LNCaP clone FGC (cell line): Measurements from ENCODE around the gene TAC3.

Experiments used
- DNase-seq: peaks from one replicate; pipeline ENCODE4 v3.0.0-alpha.2; 2011; ENCODE audit warnings: low read depth
- H3K4me3 ChIP-seq: 2 replicates; pipeline ENCODE4 v1.5.1; 2011; ENCODE audit warnings: mild to moderate bottlenecking, low read depth, low read length, control low read depth
- TF ChIP-seq, protein P1 (sequence below): IDR thresholded peaks from 2 replicates; pipeline ENCODE4 v1.5.1; 2012; ENCODE audit warnings: mild to moderate bottlenecking; ENCODE audit not compliant: control insufficient read depth, insufficient read depth; ENCODE audit errors: extremely low read depth

Gene TAC3

DNA sequence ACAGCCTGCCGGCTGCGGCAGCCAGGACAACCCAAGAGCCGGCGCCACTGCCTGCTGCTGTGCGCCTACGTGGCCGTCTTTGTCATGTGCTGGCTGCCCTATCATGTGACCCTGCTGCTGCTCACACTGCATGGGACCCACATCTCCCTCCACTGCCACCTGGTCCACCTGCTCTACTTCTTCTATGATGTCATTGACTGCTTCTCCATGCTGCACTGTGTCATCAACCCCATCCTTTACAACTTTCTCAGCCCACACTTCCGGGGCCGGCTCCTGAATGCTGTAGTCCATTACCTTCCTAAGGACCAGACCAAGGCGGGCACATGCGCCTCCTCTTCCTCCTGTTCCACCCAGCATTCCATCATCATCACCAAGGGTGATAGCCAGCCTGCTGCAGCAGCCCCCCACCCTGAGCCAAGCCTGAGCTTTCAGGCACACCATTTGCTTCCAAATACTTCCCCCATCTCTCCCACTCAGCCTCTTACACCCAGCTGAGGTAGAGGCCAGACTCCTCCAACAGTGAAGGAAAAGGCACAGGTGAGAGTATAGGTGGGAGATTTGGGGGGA, 20.3 kb downstream of the TAC3 start:
- DNase-seq, result no peak
- TF ChIP-seq, protein P1, sequence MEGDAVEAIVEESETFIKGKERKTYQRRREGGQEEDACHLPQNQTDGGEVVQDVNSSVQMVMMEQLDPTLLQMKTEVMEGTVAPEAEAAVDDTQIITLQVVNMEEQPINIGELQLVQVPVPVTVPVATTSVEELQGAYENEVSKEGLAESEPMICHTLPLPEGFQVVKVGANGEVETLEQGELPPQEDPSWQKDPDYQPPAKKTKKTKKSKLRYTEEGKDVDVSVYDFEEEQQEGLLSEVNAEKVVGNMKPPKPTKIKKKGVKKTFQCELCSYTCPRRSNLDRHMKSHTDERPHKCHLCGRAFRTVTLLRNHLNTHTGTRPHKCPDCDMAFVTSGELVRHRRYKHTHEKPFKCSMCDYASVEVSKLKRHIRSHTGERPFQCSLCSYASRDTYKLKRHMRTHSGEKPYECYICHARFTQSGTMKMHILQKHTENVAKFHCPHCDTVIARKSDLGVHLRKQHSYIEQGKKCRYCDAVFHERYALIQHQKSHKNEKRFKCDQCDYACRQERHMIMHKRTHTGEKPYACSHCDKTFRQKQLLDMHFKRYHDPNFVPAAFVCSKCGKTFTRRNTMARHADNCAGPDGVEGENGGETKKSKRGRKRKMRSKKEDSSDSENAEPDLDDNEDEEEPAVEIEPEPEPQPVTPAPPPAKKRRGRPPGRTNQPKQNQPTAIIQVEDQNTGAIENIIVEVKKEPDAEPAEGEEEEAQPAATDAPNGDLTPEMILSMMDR, result no peak
- no peak overlapping the region for H3K4me3 ChIP-seq

DNA sequence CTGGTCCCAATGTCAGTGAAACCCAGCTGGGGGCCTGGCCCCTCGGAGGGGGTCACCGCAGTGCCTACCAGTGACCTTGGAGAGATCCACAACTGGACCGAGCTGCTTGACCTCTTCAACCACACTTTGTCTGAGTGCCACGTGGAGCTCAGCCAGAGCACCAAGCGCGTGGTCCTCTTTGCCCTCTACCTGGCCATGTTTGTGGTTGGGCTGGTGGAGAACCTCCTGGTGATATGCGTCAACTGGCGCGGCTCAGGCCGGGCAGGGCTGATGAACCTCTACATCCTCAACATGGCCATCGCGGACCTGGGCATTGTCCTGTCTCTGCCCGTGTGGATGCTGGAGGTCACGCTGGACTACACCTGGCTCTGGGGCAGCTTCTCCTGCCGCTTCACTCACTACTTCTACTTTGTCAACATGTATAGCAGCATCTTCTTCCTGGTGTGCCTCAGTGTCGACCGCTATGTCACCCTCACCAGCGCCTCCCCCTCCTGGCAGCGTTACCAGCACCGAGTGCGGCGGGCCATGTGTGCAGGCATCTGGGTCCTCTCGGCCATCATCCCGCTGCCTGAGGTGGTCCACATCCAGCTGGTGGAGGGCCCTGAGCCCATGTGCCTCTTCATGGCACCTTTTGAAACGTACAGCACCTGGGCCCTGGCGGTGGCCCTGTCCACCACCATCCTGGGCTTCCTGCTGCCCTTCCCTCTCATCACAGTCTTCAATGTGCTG, 21.0 kb downstream of the TAC3 start:
- no peak for DNase-seq
- TF ChIP-seq, protein P1, result no peak
- H3K4me3 ChIP-seq, result no peak overlapping the region

DNA sequence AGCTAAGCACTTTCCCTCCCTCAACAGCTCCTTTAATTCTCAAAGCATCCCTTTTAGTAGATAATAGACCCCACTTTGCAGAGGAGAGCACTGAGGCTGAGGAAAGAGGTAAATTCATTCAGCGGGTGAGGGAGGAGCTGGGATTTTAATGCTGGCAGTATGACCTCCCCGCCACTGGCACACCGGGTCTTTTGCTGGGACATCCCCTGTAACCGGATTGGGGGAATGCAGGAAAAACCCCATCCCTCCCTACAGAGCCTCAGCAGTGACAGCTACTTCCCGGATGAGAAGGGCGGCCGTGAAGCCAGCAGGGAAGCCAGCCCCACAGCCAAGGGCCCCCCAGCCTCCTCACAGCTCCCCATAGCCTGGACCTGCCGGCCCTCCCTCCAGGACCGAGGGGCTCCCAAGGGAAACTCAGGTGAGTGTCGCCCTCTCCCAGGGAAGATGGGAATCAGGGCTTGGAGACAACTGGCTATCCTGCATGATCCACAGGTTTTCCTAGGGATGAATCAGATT, 22.0 kb downstream of the TAC3 start:
- no peak for DNase-seq
- no peak overlapping the region for H3K4me3 ChIP-seq
- TF ChIP-seq, protein P1, result no peak

DNA sequence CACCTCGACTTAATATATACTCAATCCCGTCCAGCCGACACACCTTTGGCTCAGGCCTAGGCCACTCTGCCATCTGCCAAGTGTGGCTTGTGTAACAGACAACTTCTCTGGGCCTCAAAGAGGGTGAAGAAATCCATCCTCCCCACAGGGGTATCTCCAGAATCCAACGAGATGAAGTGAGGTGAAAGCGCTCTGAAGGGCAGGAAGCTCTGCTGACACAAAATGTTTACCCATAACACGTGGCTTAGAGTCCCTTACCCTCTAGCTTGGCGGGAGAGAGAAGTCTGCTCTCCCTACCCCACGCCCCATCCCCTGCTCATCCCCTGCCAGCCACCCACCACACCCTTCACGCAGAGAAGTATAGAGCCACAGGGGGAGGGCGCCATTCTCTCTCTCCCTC, 23.0 kb downstream of the TAC3 start:
- H3K4me3 ChIP-seq, result no peak overlapping the region
- TF ChIP-seq, protein P1, result no peak

DNA sequence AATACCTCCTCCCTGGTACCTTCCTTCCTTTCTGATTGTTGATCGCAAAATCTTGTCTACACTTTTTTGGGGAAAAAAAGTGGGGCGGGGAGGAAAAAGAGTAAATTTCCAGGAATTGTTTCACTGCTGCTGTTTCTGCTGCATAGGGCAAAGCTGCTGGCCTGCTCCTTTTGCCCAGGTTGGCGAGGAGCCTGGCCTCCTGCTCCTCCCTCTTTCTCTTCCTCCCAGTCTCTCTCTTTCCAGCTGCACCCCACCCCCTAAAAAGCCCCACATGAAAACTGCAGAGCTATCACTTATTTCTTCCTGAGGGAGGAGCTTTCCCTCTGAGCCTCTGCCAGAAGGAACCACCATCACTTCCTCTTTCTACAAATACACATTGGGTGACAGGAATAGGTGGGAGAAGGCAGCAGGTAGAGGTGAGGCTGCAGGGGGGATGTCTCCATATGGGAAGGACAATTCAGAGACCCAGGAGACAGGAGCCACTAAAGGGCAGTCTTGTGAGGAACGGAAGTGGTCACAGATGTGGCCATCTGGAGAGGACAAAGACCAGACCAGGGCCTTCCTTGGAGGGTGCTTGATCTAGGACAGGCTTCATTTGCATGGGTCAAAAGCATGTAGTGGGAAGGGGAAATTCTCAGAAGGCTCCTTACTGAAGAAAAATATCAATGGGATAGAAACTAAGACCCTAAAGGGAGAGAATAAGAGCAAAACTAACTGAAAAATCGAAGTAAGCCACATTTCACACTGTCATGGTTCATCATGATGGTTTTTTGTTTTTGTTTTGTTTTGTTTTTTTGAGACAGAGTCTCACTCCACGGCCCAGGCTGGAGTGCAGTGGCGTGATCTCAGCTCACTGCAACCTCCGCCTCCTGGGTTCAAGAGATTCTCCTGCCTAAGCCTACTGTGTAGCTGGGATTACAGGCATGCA, 24.7 kb downstream of the TAC3 start:
- TF ChIP-seq, protein P1, result no peak
- no peak overlapping the region for H3K4me3 ChIP-seq
- no peak for DNase-seq

More for the DNA sequence above, 23.0 kb downstream of the TAC3 start:
- DNase-seq, result no peak

DNA sequence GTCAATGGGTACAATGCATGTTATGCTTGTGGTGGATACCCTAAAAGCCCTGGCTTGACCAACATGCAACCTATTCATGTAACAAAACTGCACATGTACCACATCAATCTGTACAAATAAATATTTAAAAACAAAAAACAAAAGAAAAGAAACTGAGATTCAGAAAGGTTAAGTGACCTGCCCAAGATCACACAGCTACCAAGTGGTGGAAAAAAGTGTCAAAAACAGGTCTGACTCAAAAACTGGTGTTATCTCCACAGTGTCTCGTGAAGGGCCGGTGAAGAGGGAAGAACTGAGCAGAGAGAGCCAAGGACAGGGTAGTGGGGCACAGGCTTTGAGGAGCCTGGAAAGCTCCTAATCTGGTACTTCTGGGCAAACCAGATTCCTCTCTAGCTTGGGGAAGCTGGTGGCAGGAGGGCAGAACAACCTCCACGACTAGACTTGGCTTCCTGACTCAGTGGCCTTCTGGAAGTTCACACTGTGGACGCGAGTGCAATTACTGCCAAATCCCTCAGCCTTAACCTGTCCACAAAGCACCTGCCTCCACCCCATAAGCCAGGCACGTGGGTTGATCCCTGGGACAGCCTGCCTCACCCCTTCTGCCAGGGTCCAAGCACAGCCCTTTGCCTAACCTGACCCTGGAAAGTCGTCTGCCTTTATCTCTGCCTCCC, 25.5 kb downstream of the TAC3 start:
- no peak for DNase-seq
- TF ChIP-seq, protein P1, result no peak
- H3K4me3 ChIP-seq, result no peak overlapping the region
